IMR-90 (cell line): ENCODE measurements around the gene MEIS1. TPM values are rescaled to one million over a fixed set of nuclear protein-coding genes. Genes with fewer than 3 reads are reported as not detected.

Experiments used
- ATAC-seq: fragments of 200-7000 bp; cut with Tn5 transposase; 2 replicates; pipeline ENCODE4 v1.9.1; 2020; ENCODE audit warnings: low read depth, mild to moderate bottlenecking, moderate library complexity
- BruUV-seq: library from RNA; stranded (reverse); fragments of 400-500 nt; replicated peaks from 2 replicates; lab custom pipeline; 2021; lab: Mats Ljungman, UMichigan
- CTCF ChIA-PET: fragments of 300-600 bp; formaldehyde crosslinking; extraction: SDS; loops from one replicate; lab custom pipeline; 2021; ENCODE audit warnings: antibody characterized with exemption; lab: Yijun Ruan, JAX
- POLR2A ChIA-PET: fragments of 300-600 bp; sonication (Branson Sonifier 250); formaldehyde crosslinking; loops from one replicate; lab custom pipeline; 2022; ENCODE audit warnings: antibody characterized with exemption; ENCODE audit not compliant: unreplicated experiment; lab: Charles Lee
- DNase-seq: peaks from one replicate; pipeline ENCODE4 v3.0.0; 2013
- H2AFZ ChIP-seq: replicated peaks from 2 replicates; pipeline ENCODE3; 2013; ENCODE audit warnings: low read length, mild to moderate bottlenecking; ENCODE audit not compliant: poor library complexity
- H2AK5ac ChIP-seq: 2 replicates; pipeline ENCODE4 v1.6.1; 2013; ENCODE audit warnings: low read depth, low read length, inconsistent platforms
- H2AK9ac ChIP-seq: replicated peaks from 2 replicates; pipeline ENCODE3; 2013; ENCODE audit warnings: mild to moderate bottlenecking, low read depth, low read length, moderate library complexity; ENCODE audit not compliant: poor library complexity
- H2BK120ac ChIP-seq: 2 replicates; pipeline ENCODE4 v1.6.1; 2013; ENCODE audit warnings: low read depth, low read length, inconsistent platforms
- H2BK15ac ChIP-seq: 3 replicates; pipeline ENCODE4 v1.6.1; 2013; ENCODE audit warnings: low read depth, low read length, inconsistent platforms
- H2BK20ac ChIP-seq: 2 replicates; pipeline ENCODE4 v1.6.1; 2013; ENCODE audit warnings: low read depth, mild to moderate bottlenecking, inconsistent platforms, low read length, moderate library complexity
- H2BK5ac ChIP-seq: 2 replicates; pipeline ENCODE4 v1.6.1; 2013; ENCODE audit warnings: mild to moderate bottlenecking, low read depth, low read length, inconsistent platforms; ENCODE audit not compliant: poor library complexity, severe bottlenecking
- H3K14ac ChIP-seq: replicated peaks from 2 replicates; pipeline ENCODE4 v1.6.1; 2013; ENCODE audit warnings: low read depth, low read length, inconsistent platforms
- H3K18ac ChIP-seq: 2 replicates; pipeline ENCODE4 v1.6.1; 2013; ENCODE audit warnings: low read depth, low read length, control low read depth
- H3K23ac ChIP-seq: 2 replicates; pipeline ENCODE4 v1.6.1; 2013; ENCODE audit warnings: low read depth, low read length, inconsistent platforms
- H3K27ac ChIP-seq: 2 replicates; pipeline ENCODE4 v1.5.1; 2013; ENCODE audit warnings: mild to moderate bottlenecking, control low read depth, low read length; ENCODE audit not compliant: insufficient read depth
- H3K27me3 ChIP-seq: 2 replicates; pipeline ENCODE4 v1.6.1; 2013; ENCODE audit warnings: low read length; ENCODE audit not compliant: control insufficient read depth, insufficient read depth
- H3K36me3 ChIP-seq: 2 replicates; pipeline ENCODE4 v1.6.1; 2013; ENCODE audit warnings: low read length, mixed read lengths; ENCODE audit not compliant: control insufficient read depth, insufficient read depth
- H3K4ac ChIP-seq: 2 replicates; pipeline ENCODE4 v1.6.1; 2013; ENCODE audit warnings: low read depth, low read length, inconsistent platforms
- H3K4me1 ChIP-seq: 2 replicates; pipeline ENCODE4 v1.6.1; 2013; ENCODE audit warnings: low read length, mixed read lengths; ENCODE audit not compliant: control insufficient read depth, insufficient read depth
- H3K4me2 ChIP-seq: 2 replicates; pipeline ENCODE4 v1.6.1; 2013; ENCODE audit warnings: low read depth, mild to moderate bottlenecking, control low read depth, low read length, moderate library complexity
- H3K4me3 ChIP-seq: 2 replicates; pipeline ENCODE4 v1.5.1; 2013; ENCODE audit warnings: low read depth, mild to moderate bottlenecking, control low read depth, low read length, moderate library complexity; ENCODE audit not compliant: insufficient read depth
- H3K56ac ChIP-seq: 2 replicates; pipeline ENCODE4 v1.6.1; 2013; ENCODE audit warnings: low read length, inconsistent platforms; ENCODE audit not compliant: insufficient read depth; ENCODE audit errors: extremely low read depth
- H3K79me1 ChIP-seq, 2 experiments: 2 replicates each; pipeline ENCODE4 v1.6.1; 2013; ENCODE audit warnings: low read length in 2 of 2, inconsistent platforms in 1 of 2, low read depth in 1 of 2
- H3K9ac ChIP-seq: 2 replicates; pipeline ENCODE4 v1.6.1; 2013; ENCODE audit warnings: low read depth, low read length, control low read depth
- H3K9me1 ChIP-seq: 2 replicates; pipeline ENCODE4 v1.6.1; 2013; ENCODE audit warnings: low read length, inconsistent platforms; ENCODE audit not compliant: insufficient read depth
- H3K9me3 ChIP-seq: 2 replicates; pipeline ENCODE4 v1.6.1; 2013; ENCODE audit warnings: low read length; ENCODE audit not compliant: control insufficient read depth, insufficient read depth
- H4K20me1 ChIP-seq: 2 replicates; pipeline ENCODE4 v1.6.1; 2013; ENCODE audit warnings: low read length, inconsistent platforms; ENCODE audit not compliant: insufficient read depth
- H4K5ac ChIP-seq: 2 replicates; pipeline ENCODE4 v1.6.1; 2013; ENCODE audit warnings: mild to moderate bottlenecking, low read depth, low read length, control low read depth
- H4K8ac ChIP-seq, 2 experiments: 2 replicates each; pipeline ENCODE4 v1.6.1; 2013; ENCODE audit warnings: low read depth in 2 of 2, low read length in 2 of 2, control low read depth in 1 of 2, inconsistent platforms in 1 of 2
- H4K91ac ChIP-seq: 2 replicates; pipeline ENCODE4 v1.6.1; 2013; ENCODE audit warnings: low read depth, low read length, inconsistent platforms; ENCODE audit not compliant: insufficient read depth
- BHLHE40 ChIP-seq: fragments of 150-350 bp; IDR thresholded peaks from 2 replicates; pipeline ENCODE4 v1.6.1; 2016; ENCODE audit warnings: mild to moderate bottlenecking, low read depth, low read length
- CTCF ChIP-seq: conservative IDR thresholded peaks from 2 replicates; pipeline ENCODE4 v1.5.1; 2012; ENCODE audit warnings: mild to moderate bottlenecking, low read depth, low read length, improper control_type of control experiment
- FOS ChIP-seq: fragments of 150-350 bp; IDR thresholded peaks from 2 replicates; pipeline ENCODE4 v1.6.1; 2016; ENCODE audit warnings: low read depth, low read length
- MAFK ChIP-seq: IDR thresholded peaks from 2 replicates; pipeline ENCODE4 v1.6.1; 2012; ENCODE audit warnings: low read depth, low read length, improper control_type of control experiment
- MAZ ChIP-seq: IDR thresholded peaks from 2 replicates; pipeline ENCODE4 v1.6.1; 2012; ENCODE audit warnings: low read depth, mild to moderate bottlenecking, low read length, improper control_type of control experiment, moderate library complexity, borderline replicate concordance
- MXI1 ChIP-seq: IDR thresholded peaks from 2 replicates; pipeline ENCODE4 v1.6.1; 2012; ENCODE audit warnings: low read depth, mild to moderate bottlenecking, low read length, moderate library complexity, borderline replicate concordance
- POLR2A ChIP-seq: IDR thresholded peaks from 2 replicates; pipeline ENCODE4 v1.6.1; 2012; ENCODE audit warnings: mild to moderate bottlenecking, low read depth, low read length
- RAD21 ChIP-seq: IDR thresholded peaks from 2 replicates; pipeline ENCODE4 v1.6.1; 2012; ENCODE audit warnings: low read length, improper control_type of control experiment
- RCOR1 ChIP-seq: IDR thresholded peaks from 2 replicates; pipeline ENCODE4 v1.6.1; 2012; ENCODE audit warnings: mild to moderate bottlenecking, low read length, improper control_type of control experiment; ENCODE audit not compliant: insufficient replicate concordance
- RFX5 ChIP-seq: IDR thresholded peaks from 2 replicates; pipeline ENCODE4 v1.8.0; 2012; ENCODE audit warnings: low read depth, mild to moderate bottlenecking, low read length, moderate library complexity
- WGBS, 2 experiments: methylation state at CpG; one replicate each; pipeline versions ENCODE4 v1.1.5 to v1.1.7; 2013; ENCODE audit warnings: missing lambda C conversion rate in 2 of 2; ENCODE audit not compliant: insufficient read length in 1 of 2; ENCODE audit errors: extremely low coverage in 2 of 2; 5-methylcytosine and 5-hydroxymethylcytosine counted together
- dilution Hi-C: fragments of 300-500 bp; cut with HindIII; formaldehyde crosslinking; loops from one replicate; pipeline ENCODE4 v1.14.3; 2018; ENCODE audit warnings: low sequenced_read_pairs; ENCODE audit not compliant: unreplicated experiment
- in situ Hi-C: fragments of 300-500 bp; cut with MboI; formaldehyde crosslinking; loops from 3 replicates; pipeline ENCODE4 v1.14.3; 2019; ENCODE audit warnings: low sequenced_read_pairs, inconsistent platforms, mixed read lengths
- intact Hi-C: fragments of 100-400 bp; cut with micrococcal nuclease; formaldehyde crosslinking; loops from 2 replicates; pipeline ENCODE4 v1.10.0; 2022
- polyA plus RNA-seq, 3 experiments: library from polyadenylated mRNA; depleted of rRNA; stranded (reverse); fragments of >200 nt; gene quantifications; 2 replicates each; pipeline ENCODE4 v1.2.3, GENCODE V29; 2012; ENCODE audit warnings: low replicate concordance in 1 of 3
- total RNA-seq: library from RNA; depleted of rRNA; stranded (reverse); fragments of >200 nt; gene quantifications from 2 replicates; pipeline ENCODE4 v1.2.3, GENCODE V29; 2012
- TF ChIP-seq, protein P1 (sequence below): fragments of 150-350 bp; IDR thresholded peaks from 2 replicates; pipeline ENCODE4 v1.6.1; 2016; ENCODE audit warnings: low read depth, mild to moderate bottlenecking, low read length, moderate library complexity, borderline replicate concordance
- TF ChIP-seq, protein P2 (sequence below): fragments of 150-350 bp; IDR thresholded peaks from 2 replicates; pipeline ENCODE4 v1.6.1; 2017; ENCODE audit warnings: mild to moderate bottlenecking, antibody characterized with exemption, low read length, low read depth

The MEIS1 gene
- total and polyA plus RNA-seq, 2 of the 4 experiments (the other 2 are of a cell fraction) = 54.4 to 157 TPM

GRCh38 chr2:66408905-66409304, 26.0 kb upstream of the MEIS1 start:
- no peak overlapping the region for H2BK5ac ChIP-seq
- in situ Hi-C loops = loop anchor here (25.0 kb wide), 1 partner anchor 772 kb away; no protein-coding TSS in a partner anchor
- H3K79me1 ChIP-seq = no peaks in the 10 kb centered on the region
- no peak overlapping the region for H3K4me2 ChIP-seq
- no peaks in the 10 kb centered on the region for H3K4me1 ChIP-seq
- H3K27me3 ChIP-seq = peaks cover 3% of the 10 kb centered on the region; the same call in 1 of the 2 replicates
- no peak overlapping the region for H2AFZ ChIP-seq
- dilution Hi-C loops = no loop called here
- no peaks in the 10 kb centered on the region for H3K9me3 ChIP-seq
- no peak overlapping the region for H4K5ac ChIP-seq
- H3K9ac ChIP-seq = no peak overlapping the region
- H3K23ac ChIP-seq = no peak overlapping the region
- H2BK120ac ChIP-seq = no peak overlapping the region
- H3K14ac ChIP-seq = no peak overlapping the region
- BruUV-seq = no TSS peak
- no CpG with 5 or more reads among the region's 2 CpGs for WGBS, 2 experiments
- intact Hi-C loops = no loop called here
- H3K4me3 ChIP-seq = no peak overlapping the region
- DNase-seq (no peak), ATAC-seq (no peak)
- H3K36me3 ChIP-seq = no peaks in the 10 kb centered on the region
- H4K91ac ChIP-seq = no peak overlapping the region
- ChIA-PET CTCF (no interaction called here), POLR2A (no interaction called here)
- H3K9me1 ChIP-seq = no peaks in the 10 kb centered on the region
- no peak overlapping the region for H2BK15ac ChIP-seq
- no peak overlapping the region for H4K8ac ChIP-seq
- no peak overlapping the region for H2AK9ac ChIP-seq
- no peak overlapping the region for H3K56ac ChIP-seq
- H3K18ac ChIP-seq = no peak overlapping the region
- H2AK5ac ChIP-seq = no peak overlapping the region
- no peaks in the 10 kb centered on the region for H4K20me1 ChIP-seq
- no peak overlapping the region for H2BK20ac ChIP-seq
- no peak overlapping the region for H3K4ac ChIP-seq
- TF ChIP-seq, protein P1, sequence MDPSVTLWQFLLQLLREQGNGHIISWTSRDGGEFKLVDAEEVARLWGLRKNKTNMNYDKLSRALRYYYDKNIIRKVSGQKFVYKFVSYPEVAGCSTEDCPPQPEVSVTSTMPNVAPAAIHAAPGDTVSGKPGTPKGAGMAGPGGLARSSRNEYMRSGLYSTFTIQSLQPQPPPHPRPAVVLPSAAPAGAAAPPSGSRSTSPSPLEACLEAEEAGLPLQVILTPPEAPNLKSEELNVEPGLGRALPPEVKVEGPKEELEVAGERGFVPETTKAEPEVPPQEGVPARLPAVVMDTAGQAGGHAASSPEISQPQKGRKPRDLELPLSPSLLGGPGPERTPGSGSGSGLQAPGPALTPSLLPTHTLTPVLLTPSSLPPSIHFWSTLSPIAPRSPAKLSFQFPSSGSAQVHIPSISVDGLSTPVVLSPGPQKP = no peak
- TF ChIP-seq RFX5 = no peak
- no peak for TF ChIP-seq RCOR1
- TF ChIP-seq, protein P2, sequence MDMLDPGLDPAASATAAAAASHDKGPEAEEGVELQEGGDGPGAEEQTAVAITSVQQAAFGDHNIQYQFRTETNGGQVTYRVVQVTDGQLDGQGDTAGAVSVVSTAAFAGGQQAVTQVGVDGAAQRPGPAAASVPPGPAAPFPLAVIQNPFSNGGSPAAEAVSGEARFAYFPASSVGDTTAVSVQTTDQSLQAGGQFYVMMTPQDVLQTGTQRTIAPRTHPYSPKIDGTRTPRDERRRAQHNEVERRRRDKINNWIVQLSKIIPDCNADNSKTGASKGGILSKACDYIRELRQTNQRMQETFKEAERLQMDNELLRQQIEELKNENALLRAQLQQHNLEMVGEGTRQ = no peak
- TF ChIP-seq FOS = no peak
- TF ChIP-seq RAD21 = no peak
- TF ChIP-seq MXI1 = no peak
- TF ChIP-seq MAZ = no peak
- TF ChIP-seq CTCF = no peak
- no peak for TF ChIP-seq MAFK
- no peak for TF ChIP-seq BHLHE40
- no peak for TF ChIP-seq POLR2A
- H3K27ac ChIP-seq = no peak overlapping the region
